Upper lobe of left lung (tissue), 6 donors: ENCODE results near the gene DLL1. TPM values are rescaled to one million over a fixed set of nuclear protein-coding genes. Genes with fewer than 3 reads are reported as not detected.

Experiments used
- ATAC-seq, 2 donors: fragments of 200-7000 bp; cut with Tn5 transposase; one replicate each; pipeline ENCODE4 v1.9.1; 2022; ENCODE audit warnings: mild to moderate bottlenecking in 2 of 2, moderate library complexity in 2 of 2; ENCODE audit not compliant: low FRiP score in 2 of 2
- DNase-seq, 2 donors: peaks; one replicate each; pipeline ENCODE4 v3.0.0-alpha.2; 2019 to 2020
- H3K27ac ChIP-seq, 4 donors: fragments of 200-600 bp; sonication (generic); one replicate each; pipeline ENCODE4 v1.5.1; 2016 to 2019
- H3K27me3 ChIP-seq, 4 donors: fragments of 200-600 bp; sonication (generic); one replicate each; pipeline ENCODE4 v1.5.1; 2017 to 2019
- H3K36me3 ChIP-seq, 4 donors: fragments of 200-600 bp; sonication (generic); one replicate each; pipeline ENCODE4 v1.5.1; 2016 to 2019
- H3K4me1 ChIP-seq, 4 donors: fragments of 200-600 bp; sonication (generic); one replicate each; pipeline ENCODE4 v1.5.1; 2018 to 2019
- H3K4me3 ChIP-seq, 4 donors: fragments of 200-600 bp; sonication (generic); one replicate each; pipeline ENCODE4 v1.5.1; 2017 to 2019; ENCODE audit warnings: mild to moderate bottlenecking in 2 of 4, moderate library complexity in 1 of 4
- H3K9me3 ChIP-seq, 4 donors: fragments of 200-600 bp; sonication (generic); one replicate each; pipeline ENCODE4 v1.5.1; 2018 to 2019
- CTCF ChIP-seq, 6 experiments: fragments of 450-650 bp in 4 of 6; fragments of 200-600 bp in 2 of 6; sonication (generic) in 2 of 6; IDR thresholded peaks; one replicate each; pipeline ENCODE4 v1.5.1; 2016 to 2019; ENCODE audit warnings: antibody characterized with exemption in 6 of 6
- EP300 ChIP-seq, 4 donors: sonication (generic); formaldehyde crosslinking; IDR thresholded peaks; one replicate each; pipeline ENCODE4 v1.5.1; 2017; ENCODE audit warnings: antibody characterized with exemption in 4 of 4, control low read depth in 2 of 4
- POLR2A ChIP-seq, 4 donors: fragments of 450-650 bp; IDR thresholded peaks; one replicate each; pipeline ENCODE4 v1.5.1; 2016 to 2017; ENCODE audit warnings: antibody characterized with exemption in 4 of 4, mild to moderate bottlenecking in 2 of 4
- POLR2AphosphoS5 ChIP-seq, 2 donors: sonication (generic); formaldehyde crosslinking; IDR thresholded peaks; one replicate each; pipeline ENCODE4 v1.5.1; 2017; ENCODE audit warnings: antibody characterized with exemption in 2 of 2
- WGBS, 2 donors: methylation state at CpG; one replicate each; pipeline ENCODE4 v1.1.5; 2017 to 2018; 5-methylcytosine and 5-hydroxymethylcytosine counted together
- total RNA-seq, 6 donors: library from RNA; depleted of rRNA in 4 of 6; stranded (reverse); fragments of >200 nt in 4 of 6; gene quantifications; one replicate each; pipeline versions ENCODE4 v1.1.0 to v1.2.1, GENCODE V29; 2016 to 2021
- donor health status: DM: no; HTN: no; CAD: no; lungs with moderate emphysema.
- donor health status: DM: no; HTN: yes; CAD: no; lungs with severe emphysema.

The DLL1 gene
- total RNA-seq, 6 donors from 2014 or later, result 3.8 to 20.1 (median 10.2) TPM

GRCh38 chr6:170287371-170287876 is 3.5 kb downstream of the DLL1 start:
- DNase-seq, result no peak
- TF ChIP-seq POLR2AphosphoS5 (IDR thresholded peaks at IDR 0.05) (peak in 1 of 2 donors; percentile 41), POLR2A (IDR thresholded peaks at IDR 0.05) (no peak), EP300 (IDR thresholded peaks at IDR 0.05) (no peak), CTCF (IDR thresholded peaks at IDR 0.05) (no peak)
- H3K4me1 ChIP-seq, result peaks cover 34 to 71% (median 56%) of the 10 kb centered on the region in 4 donors
- peak overlapping the region; percentile 41 to 90 (median 72) for H3K27ac ChIP-seq
- H3K36me3 ChIP-seq, result peaks cover 0 to 30% (median 9%) of the 10 kb centered on the region in 4 donors
- H3K9me3 ChIP-seq, result no peaks in the 10 kb centered on the region
- peaks cover 0 to 29% (median 22%) of the 10 kb centered on the region in 4 donors for H3K27me3 ChIP-seq
- no peak overlapping the region for H3K4me3 ChIP-seq
- WGBS, 2 donors, result 49 to 60% methylated on average over 3 to 12 of the region's 12 CpGs
- ATAC-seq, result no peak

- H3K4me1 ChIP-seq, result peaks cover 30 to 66% (median 51%) of the 10 kb centered on the region in 4 donors
- H3K4me3 ChIP-seq, result no peak overlapping the region
- TF ChIP-seq CTCF (IDR thresholded peaks at IDR 0.05), result no peak
- no peak for TF ChIP-seq POLR2A (IDR thresholded peaks at IDR 0.05)
- no peak for TF ChIP-seq POLR2AphosphoS5 (IDR thresholded peaks at IDR 0.05)
- TF ChIP-seq EP300 (IDR thresholded peaks at IDR 0.05), result no peak
- DNase-seq, result no peak
- peaks cover 0 to 36% (median 10%) of the 10 kb centered on the region in 4 donors for H3K36me3 ChIP-seq
- H3K27me3 ChIP-seq, result peaks cover 0 to 29% (median 22%) of the 10 kb centered on the region in 4 donors
- WGBS, 2 donors, result 40 to 59% methylated on average over 2 of the region's 2 CpGs
- H3K9me3 ChIP-seq, result no peaks in the 10 kb centered on the region
- peak overlapping the region; percentile 41 to 90 (median 72) for H3K27ac ChIP-seq
- ATAC-seq, result peak in 1 of 2 donors; percentile 9
Observed at GRCh38 chr6:170286934-170287265, 4.0 kb downstream of the DLL1 start.

- peaks cover 0 to 27% (median 18%) of the 10 kb centered on the region in 4 donors for H3K27me3 ChIP-seq
- peak in 1 of 2 donors; percentile 30 for TF ChIP-seq POLR2AphosphoS5 (IDR thresholded peaks at IDR 0.05)
- TF ChIP-seq POLR2A (IDR thresholded peaks at IDR 0.05), result no peak
- TF ChIP-seq CTCF (IDR thresholded peaks at IDR 0.05), result no peak
- peak in 1 of 2 donors; percentile 85 for DNase-seq
- no peak overlapping the region for H3K4me3 ChIP-seq
- H3K4me1 ChIP-seq, result peaks cover 30 to 61% (median 46%) of the 10 kb centered on the region in 4 donors
- H3K9me3 ChIP-seq, result no peaks in the 10 kb centered on the region
- H3K27ac ChIP-seq, result peak overlapping the region in 3 of 4 donors; percentile 58 to 90 (median 85)
- WGBS, 2 donors, result 47 to 51% methylated on average over 22 to 25 of the region's 26 CpGs
- H3K36me3 ChIP-seq, result peaks cover 0 to 36% (median 10%) of the 10 kb centered on the region in 4 donors
- peak in 1 of 2 donors; percentile 19 for ATAC-seq
Observed at GRCh38 chr6:170286246-170286933, 4.5 kb downstream of the DLL1 start.

- no peaks in the 10 kb centered on the region for H3K9me3 ChIP-seq
- TF ChIP-seq POLR2AphosphoS5 (IDR thresholded peaks at IDR 0.05) (no peak), POLR2A (IDR thresholded peaks at IDR 0.05) (no peak), CTCF (IDR thresholded peaks at IDR 0.05) (no peak), EP300 (IDR thresholded peaks at IDR 0.05) (no peak)
- H3K4me3 ChIP-seq, result no peak overlapping the region
- WGBS, 2 donors, result 62 to 100% methylated on average over 1 to 4 of the region's 5 CpGs
- H3K36me3 ChIP-seq, result peaks cover 0 to 36% (median 10%) of the 10 kb centered on the region in 4 donors
- no peak for DNase-seq
- ATAC-seq, result no peak
- H3K27me3 ChIP-seq, result peaks cover 0 to 23% (median 15%) of the 10 kb centered on the region in 4 donors
- peaks cover 26 to 55% (median 40%) of the 10 kb centered on the region in 4 donors for H3K4me1 ChIP-seq
- no peak overlapping the region for H3K27ac ChIP-seq
Observed at GRCh38 chr6:170285482-170285881, 5.4 kb downstream of the DLL1 start.
